WTC11 (cell line): ENCODE results near the gene ADA. TPM values are rescaled to one million over a fixed set of nuclear protein-coding genes. Genes with fewer than 3 reads are reported as not detected.

Experiments
- ATAC-seq: fragments of 200-7000 bp; cut with Tn5 transposase; 2 replicates; pipeline ENCODE4 v1.10.0; 2021; ENCODE audit warnings: mild to moderate bottlenecking, moderate library complexity
- CTCF ChIA-PET: fragments of 300-600 bp; sonication (Branson Sonifier 250); formaldehyde crosslinking; loops from one replicate; lab custom pipeline; 2021; ENCODE audit warnings: antibody characterized with exemption; lab: Charles Lee
- POLR2A ChIA-PET: fragments of 350-600 bp; sonication (Branson Sonifier 250); formaldehyde crosslinking; loops from one replicate; lab custom pipeline; 2021; ENCODE audit warnings: antibody characterized with exemption; lab: Charles Lee
- DNase-seq: peaks from one replicate; pipeline ENCODE4 v3.0.0; 2021; ENCODE audit warnings: low spot score
- H3K27ac Mint-ChIP-seq: 2 replicates; pipeline ENCODE4 v1.8.0; 2021; ENCODE audit warnings: mixed read lengths
- H3K27me3 Mint-ChIP-seq: 2 replicates; pipeline ENCODE4 v1.8.0; 2021; ENCODE audit warnings: low read depth, mild to moderate bottlenecking, moderate library complexity, mixed read lengths
- H3K36me3 Mint-ChIP-seq: 2 replicates; pipeline ENCODE4 v1.8.0; 2021; ENCODE audit warnings: mixed read lengths
- H3K4me1 Mint-ChIP-seq: 2 replicates; pipeline ENCODE4 v1.8.0; 2022; ENCODE audit warnings: mixed read lengths
- H3K4me3 Mint-ChIP-seq: 2 replicates; pipeline ENCODE4 v1.8.0; 2021; ENCODE audit warnings: mild to moderate bottlenecking, moderate library complexity, mixed read lengths
- H3K9me3 Mint-ChIP-seq: 2 replicates; pipeline ENCODE4 v1.8.0; 2021; ENCODE audit warnings: mixed read lengths
- ATF6 ChIP-seq: sonication (generic); formaldehyde crosslinking; IDR thresholded peaks from 2 replicates; pipeline ENCODE4 v1.8.1; 2023; ENCODE audit warnings: mild to moderate bottlenecking, missing genetic modification reagents
- CREB1 ChIP-seq: sonication (generic); formaldehyde crosslinking; IDR thresholded peaks from 2 replicates; pipeline ENCODE4 v1.8.0; 2023; ENCODE audit warnings: mild to moderate bottlenecking, missing genetic modification reagents
- ELF4 ChIP-seq: sonication (generic); formaldehyde crosslinking; IDR thresholded peaks from 2 replicates; pipeline ENCODE4 v1.8.1; 2022; ENCODE audit warnings: low read depth, mild to moderate bottlenecking, moderate library complexity, missing genetic modification reagents
- HMGA2 ChIP-seq: fragments of 250-450 bp; sonication (Bioruptor Pico); IDR thresholded peaks from 2 replicates; pipeline ENCODE4 v1.4.0; 2021; ENCODE audit warnings: mild to moderate bottlenecking, moderate library complexity
- IRF2 ChIP-seq: sonication (generic); formaldehyde crosslinking; IDR thresholded peaks from 2 replicates; pipeline ENCODE4 v1.8.0; 2022; ENCODE audit warnings: low read depth, missing genetic modification reagents, borderline replicate concordance
- MXD4 ChIP-seq: fragments of 250-450 bp; sonication (Bioruptor Pico); IDR thresholded peaks from 2 replicates; pipeline ENCODE4 v1.8.0; 2021; ENCODE audit warnings: mild to moderate bottlenecking, moderate library complexity, borderline replicate concordance
- NFATC4 ChIP-seq: fragments of 250-450 bp; sonication (Bioruptor Pico); IDR thresholded peaks from 2 replicates; pipeline ENCODE4 v1.9.0; 2021; ENCODE audit warnings: mild to moderate bottlenecking
- NFYB ChIP-seq: sonication (generic); formaldehyde crosslinking; conservative IDR thresholded peaks from 2 replicates; pipeline ENCODE4 v1.8.0; 2022; ENCODE audit warnings: low read depth, missing genetic modification reagents
- PRDM15 ChIP-seq: sonication (generic); formaldehyde crosslinking; IDR thresholded peaks from 2 replicates; pipeline ENCODE4 v1.8.0; 2022; ENCODE audit warnings: missing genetic modification reagents
- RORB ChIP-seq: fragments of 250-450 bp; sonication (Bioruptor Pico); IDR thresholded peaks from 2 replicates; pipeline ENCODE4 v1.9.0; 2021; ENCODE audit warnings: mild to moderate bottlenecking
- SP1 ChIP-seq: sonication (generic); formaldehyde crosslinking; conservative IDR thresholded peaks from 2 replicates; pipeline ENCODE4 v1.8.1; 2022; ENCODE audit warnings: missing genetic modification reagents
- TP53 ChIP-seq: sonication (generic); formaldehyde crosslinking; IDR thresholded peaks from 2 replicates; pipeline ENCODE4 v1.8.1; 2023; ENCODE audit warnings: mild to moderate bottlenecking, missing genetic modification reagents
- ZNF232 ChIP-seq: sonication (generic); formaldehyde crosslinking; IDR thresholded peaks from 2 replicates; pipeline ENCODE4 v1.8.0; 2022; ENCODE audit warnings: mild to moderate bottlenecking, missing genetic modification reagents
- total RNA-seq: library from RNA; stranded (reverse); gene quantifications from 3 replicates; pipeline ENCODE4 v1.2.3, GENCODE V29; 2021
- TF ChIP-seq, protein P1 (sequence below): sonication (generic); formaldehyde crosslinking; IDR thresholded peaks from 2 replicates; pipeline ENCODE4 v1.8.0; 2022; ENCODE audit warnings: mild to moderate bottlenecking, missing genetic modification reagents
- TF ChIP-seq, protein P2 (sequence below): fragments of 250-450 bp; sonication (Bioruptor Pico); IDR thresholded peaks from 2 replicates; pipeline ENCODE4 v1.8.0; 2021; ENCODE audit warnings: mild to moderate bottlenecking
- TF ChIP-seq, protein P3 (sequence below): sonication (generic); formaldehyde crosslinking; IDR thresholded peaks from 2 replicates; pipeline ENCODE4 v1.8.1; 2022; ENCODE audit warnings: mild to moderate bottlenecking, moderate library complexity, missing genetic modification reagents
- TF ChIP-seq, protein P4 (sequence below): sonication (generic); formaldehyde crosslinking; IDR thresholded peaks from 2 replicates; pipeline ENCODE4 v1.8.1; 2022; ENCODE audit warnings: low read depth, missing genetic modification reagents, borderline replicate concordance
- TF ChIP-seq, protein P5 (sequence below): fragments of 250-450 bp; sonication (Bioruptor Pico); IDR thresholded peaks from 2 replicates; pipeline ENCODE4 v1.9.0; 2021; ENCODE audit warnings: mild to moderate bottlenecking
- TF ChIP-seq, protein P6 (sequence below): fragments of 200-600 bp; IDR thresholded peaks from 2 replicates; pipeline ENCODE4 v1.8.0; 2022; ENCODE audit warnings: antibody characterized with exemption

Gene ADA
- total RNA-seq, 1 experiment from 2014 or later = 19.7 TPM

- no peak for TF ChIP-seq IRF2
- no peak for TF ChIP-seq MXD4 (CRISPR knock-in tag)
- TF ChIP-seq, protein P1, sequence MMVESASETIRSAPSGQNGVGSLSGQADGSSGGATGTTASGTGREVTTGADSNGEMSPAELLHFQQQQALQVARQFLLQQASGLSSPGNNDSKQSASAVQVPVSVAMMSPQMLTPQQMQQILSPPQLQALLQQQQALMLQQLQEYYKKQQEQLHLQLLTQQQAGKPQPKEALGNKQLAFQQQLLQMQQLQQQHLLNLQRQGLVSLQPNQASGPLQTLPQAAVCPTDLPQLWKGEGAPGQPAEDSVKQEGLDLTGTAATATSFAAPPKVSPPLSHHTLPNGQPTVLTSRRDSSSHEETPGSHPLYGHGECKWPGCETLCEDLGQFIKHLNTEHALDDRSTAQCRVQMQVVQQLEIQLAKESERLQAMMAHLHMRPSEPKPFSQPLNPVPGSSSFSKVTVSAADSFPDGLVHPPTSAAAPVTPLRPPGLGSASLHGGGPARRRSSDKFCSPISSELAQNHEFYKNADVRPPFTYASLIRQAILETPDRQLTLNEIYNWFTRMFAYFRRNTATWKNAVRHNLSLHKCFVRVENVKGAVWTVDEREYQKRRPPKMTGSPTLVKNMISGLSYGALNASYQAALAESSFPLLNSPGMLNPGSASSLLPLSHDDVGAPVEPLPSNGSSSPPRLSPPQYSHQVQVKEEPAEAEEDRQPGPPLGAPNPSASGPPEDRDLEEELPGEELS (CRISPR knock-in tag) = no peak
- TF ChIP-seq, protein P2, sequence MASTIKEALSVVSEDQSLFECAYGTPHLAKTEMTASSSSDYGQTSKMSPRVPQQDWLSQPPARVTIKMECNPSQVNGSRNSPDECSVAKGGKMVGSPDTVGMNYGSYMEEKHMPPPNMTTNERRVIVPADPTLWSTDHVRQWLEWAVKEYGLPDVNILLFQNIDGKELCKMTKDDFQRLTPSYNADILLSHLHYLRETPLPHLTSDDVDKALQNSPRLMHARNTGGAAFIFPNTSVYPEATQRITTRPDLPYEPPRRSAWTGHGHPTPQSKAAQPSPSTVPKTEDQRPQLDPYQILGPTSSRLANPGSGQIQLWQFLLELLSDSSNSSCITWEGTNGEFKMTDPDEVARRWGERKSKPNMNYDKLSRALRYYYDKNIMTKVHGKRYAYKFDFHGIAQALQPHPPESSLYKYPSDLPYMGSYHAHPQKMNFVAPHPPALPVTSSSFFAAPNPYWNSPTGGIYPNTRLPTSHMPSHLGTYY (CRISPR knock-in tag) = no peak
- no peak for TF ChIP-seq RORB (CRISPR knock-in tag)
- TF ChIP-seq TP53 = no peak
- TF ChIP-seq, protein P3, sequence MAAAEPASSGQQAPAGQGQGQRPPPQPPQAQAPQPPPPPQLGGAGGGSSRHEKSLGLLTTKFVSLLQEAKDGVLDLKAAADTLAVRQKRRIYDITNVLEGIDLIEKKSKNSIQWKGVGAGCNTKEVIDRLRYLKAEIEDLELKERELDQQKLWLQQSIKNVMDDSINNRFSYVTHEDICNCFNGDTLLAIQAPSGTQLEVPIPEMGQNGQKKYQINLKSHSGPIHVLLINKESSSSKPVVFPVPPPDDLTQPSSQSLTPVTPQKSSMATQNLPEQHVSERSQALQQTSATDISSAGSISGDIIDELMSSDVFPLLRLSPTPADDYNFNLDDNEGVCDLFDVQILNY (CRISPR knock-in tag) = no peak
- TF ChIP-seq CREB1 = no peak
These were observed 50.7 kb downstream of the ADA start (continued) for GRCh38 chr20:44600758-44601201.

- TF ChIP-seq HMGA2 (CRISPR knock-in tag) = no peak
- TF ChIP-seq ELF4 (CRISPR knock-in tag) = no peak
- no peak for TF ChIP-seq PRDM15
- TF ChIP-seq NFYB (CRISPR knock-in tag) = no peak
- TF ChIP-seq ATF6 (CRISPR knock-in tag) = no peak
- TF ChIP-seq, protein P4, sequence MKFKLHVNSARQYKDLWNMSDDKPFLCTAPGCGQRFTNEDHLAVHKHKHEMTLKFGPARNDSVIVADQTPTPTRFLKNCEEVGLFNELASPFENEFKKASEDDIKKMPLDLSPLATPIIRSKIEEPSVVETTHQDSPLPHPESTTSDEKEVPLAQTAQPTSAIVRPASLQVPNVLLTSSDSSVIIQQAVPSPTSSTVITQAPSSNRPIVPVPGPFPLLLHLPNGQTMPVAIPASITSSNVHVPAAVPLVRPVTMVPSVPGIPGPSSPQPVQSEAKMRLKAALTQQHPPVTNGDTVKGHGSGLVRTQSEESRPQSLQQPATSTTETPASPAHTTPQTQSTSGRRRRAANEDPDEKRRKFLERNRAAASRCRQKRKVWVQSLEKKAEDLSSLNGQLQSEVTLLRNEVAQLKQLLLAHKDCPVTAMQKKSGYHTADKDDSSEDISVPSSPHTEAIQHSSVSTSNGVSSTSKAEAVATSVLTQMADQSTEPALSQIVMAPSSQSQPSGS (CRISPR knock-in tag) = no peak
- TF ChIP-seq, protein P5, sequence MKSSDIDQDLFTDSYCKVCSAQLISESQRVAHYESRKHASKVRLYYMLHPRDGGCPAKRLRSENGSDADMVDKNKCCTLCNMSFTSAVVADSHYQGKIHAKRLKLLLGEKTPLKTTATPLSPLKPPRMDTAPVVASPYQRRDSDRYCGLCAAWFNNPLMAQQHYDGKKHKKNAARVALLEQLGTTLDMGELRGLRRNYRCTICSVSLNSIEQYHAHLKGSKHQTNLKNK (CRISPR knock-in tag) = no peak
- TF ChIP-seq, protein P2 (CRISPR knock-in tag) = no peak
- no peak for TF ChIP-seq NFATC4 (CRISPR knock-in tag)
- TF ChIP-seq, protein P6, sequence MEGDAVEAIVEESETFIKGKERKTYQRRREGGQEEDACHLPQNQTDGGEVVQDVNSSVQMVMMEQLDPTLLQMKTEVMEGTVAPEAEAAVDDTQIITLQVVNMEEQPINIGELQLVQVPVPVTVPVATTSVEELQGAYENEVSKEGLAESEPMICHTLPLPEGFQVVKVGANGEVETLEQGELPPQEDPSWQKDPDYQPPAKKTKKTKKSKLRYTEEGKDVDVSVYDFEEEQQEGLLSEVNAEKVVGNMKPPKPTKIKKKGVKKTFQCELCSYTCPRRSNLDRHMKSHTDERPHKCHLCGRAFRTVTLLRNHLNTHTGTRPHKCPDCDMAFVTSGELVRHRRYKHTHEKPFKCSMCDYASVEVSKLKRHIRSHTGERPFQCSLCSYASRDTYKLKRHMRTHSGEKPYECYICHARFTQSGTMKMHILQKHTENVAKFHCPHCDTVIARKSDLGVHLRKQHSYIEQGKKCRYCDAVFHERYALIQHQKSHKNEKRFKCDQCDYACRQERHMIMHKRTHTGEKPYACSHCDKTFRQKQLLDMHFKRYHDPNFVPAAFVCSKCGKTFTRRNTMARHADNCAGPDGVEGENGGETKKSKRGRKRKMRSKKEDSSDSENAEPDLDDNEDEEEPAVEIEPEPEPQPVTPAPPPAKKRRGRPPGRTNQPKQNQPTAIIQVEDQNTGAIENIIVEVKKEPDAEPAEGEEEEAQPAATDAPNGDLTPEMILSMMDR = no peak
- TF ChIP-seq SP1 = no peak
- TF ChIP-seq ZNF232 (CRISPR knock-in tag) = no peak
- no peak for DNase-seq
- Mint-ChIP-seq H3K27ac (no peak overlapping the region), H3K4me1 (peaks cover 34% of the 10 kb centered on the region), H3K9me3 (no peaks in the 10 kb centered on the region), H3K4me3 (no peak overlapping the region), H3K36me3 (no peaks in the 10 kb centered on the region), H3K27me3 (no peaks in the 10 kb centered on the region)
- ChIA-PET POLR2A (no interaction called here), CTCF (interaction anchor here (0.7 kb wide), 1 partner anchor 132 kb away, joined by 3 read pairs; no protein-coding TSS in a partner anchor)
- ATAC-seq = no peak
These were observed 51.2 kb downstream of the ADA start for GRCh38 chr20:44600301-44600700.
